ENCODE data around the gene POU2F2.
"Not testable (repeated sequence)": the region's sequence is repeated elsewhere in the genome, so short reads cannot be mapped to it uniquely, and the experiment has no call there.

Gene POU2F2

GRCh38 chr19:42124386-42124901 is 7.8 kb downstream of the POU2F2 start:
- no peak for DNase-seq

DNA sequence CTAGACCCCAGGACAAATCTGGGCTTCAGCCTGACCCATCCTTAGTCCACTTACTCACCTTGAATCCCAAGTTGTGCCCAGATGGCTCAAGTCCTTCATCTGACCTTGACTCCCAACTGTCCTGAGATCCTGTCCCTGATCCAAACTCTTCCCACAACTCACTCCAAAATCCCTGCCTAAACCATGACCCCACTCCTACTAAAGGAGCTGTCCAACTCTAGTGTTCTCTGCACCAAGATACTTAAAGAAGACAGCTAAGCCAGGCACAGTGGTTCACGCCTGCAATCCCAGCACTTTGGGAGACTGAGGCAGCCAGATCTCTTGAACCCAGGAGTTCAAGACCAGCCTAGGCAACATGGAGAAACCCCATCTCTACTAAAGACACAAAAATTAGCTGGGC is 8.5 kb downstream of the POU2F2 start:
- DNase-seq: no peak

- DNase-seq: peak; percentile 75
Observed at GRCh38 chr19:42122691-42123607, 9.3 kb downstream of the POU2F2 start.

DNA sequence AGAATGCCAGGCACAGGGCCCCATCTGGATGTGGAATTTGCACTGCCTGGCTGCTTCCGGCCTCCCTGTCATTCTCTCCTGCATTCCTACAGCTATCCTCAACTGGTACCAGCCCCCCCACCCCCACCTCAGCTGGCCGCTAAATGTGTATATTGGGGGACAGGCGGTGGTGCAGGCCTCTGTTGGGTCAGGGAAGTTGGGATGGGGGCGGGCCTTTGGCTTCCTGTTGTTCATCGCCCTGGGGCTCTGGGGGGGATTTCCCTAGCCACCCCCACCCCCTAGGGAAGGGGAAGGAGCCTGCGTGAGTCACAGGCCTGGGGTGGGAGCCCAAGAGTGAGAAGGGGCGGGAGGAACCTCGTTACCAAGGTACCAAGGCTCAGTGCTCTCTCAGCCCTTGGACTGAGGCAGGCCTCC is 10.6 kb downstream of the POU2F2 start:
- peak; percentile 89 for DNase-seq

GRCh38 chr19:42121036-42121621 is 11.1 kb downstream of the POU2F2 start:
- no peak for DNase-seq

DNA sequence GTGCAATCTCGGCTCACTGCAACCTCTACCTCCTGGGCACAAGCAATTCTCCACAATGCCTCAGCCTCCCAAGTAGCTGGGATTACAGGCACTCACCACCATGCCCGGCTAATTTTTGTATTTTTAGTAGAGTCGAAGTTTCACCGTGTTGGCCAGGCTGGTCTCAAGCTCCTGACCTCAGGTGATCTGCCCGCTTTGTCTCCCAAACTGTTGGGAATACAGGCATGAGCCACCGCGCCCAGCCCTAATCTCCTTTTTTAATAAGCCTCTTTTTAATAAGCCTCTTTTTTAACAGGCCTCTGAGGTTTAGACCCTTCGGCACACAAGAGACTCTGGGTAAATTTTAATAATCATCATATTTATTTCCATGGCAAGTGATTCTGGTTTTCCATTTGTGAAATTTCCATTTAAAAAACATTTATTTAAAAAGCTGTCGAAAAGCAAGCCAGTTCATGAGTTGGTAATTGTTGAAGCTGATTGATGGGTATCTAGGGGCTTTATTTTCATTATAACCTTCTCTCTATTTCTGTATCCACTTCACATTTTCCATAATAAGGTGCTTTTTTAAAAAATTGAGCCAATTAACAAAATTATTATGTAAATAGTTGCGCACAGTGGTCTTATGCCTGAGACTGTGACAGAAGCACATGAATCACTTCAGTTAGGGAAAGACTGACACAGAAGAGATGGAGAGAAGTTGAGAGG is 11.8 kb downstream of the POU2F2 start:
- no peak for DNase-seq

DNA sequence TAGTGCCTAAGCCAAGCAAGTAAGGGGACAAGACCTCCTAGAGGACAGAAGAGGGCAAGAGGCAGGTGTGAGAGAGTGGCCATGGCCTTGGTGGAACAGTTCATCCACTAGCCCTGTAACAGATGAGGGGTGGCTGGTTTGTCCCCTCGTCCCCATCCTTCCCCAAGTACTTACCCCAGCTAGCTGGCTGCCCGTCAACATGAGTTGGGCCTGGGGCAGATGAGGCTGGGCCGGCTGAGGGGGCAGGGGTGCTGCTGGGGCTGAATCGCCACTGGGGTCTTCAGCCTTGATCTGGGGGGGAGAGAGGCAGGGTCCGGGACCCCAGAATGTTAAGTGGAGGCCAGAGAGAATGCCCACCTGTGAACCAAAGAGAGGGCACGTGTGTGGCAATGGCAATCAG is 15.2 kb downstream of the POU2F2 start:
- DNase-seq: no peak

DNA sequence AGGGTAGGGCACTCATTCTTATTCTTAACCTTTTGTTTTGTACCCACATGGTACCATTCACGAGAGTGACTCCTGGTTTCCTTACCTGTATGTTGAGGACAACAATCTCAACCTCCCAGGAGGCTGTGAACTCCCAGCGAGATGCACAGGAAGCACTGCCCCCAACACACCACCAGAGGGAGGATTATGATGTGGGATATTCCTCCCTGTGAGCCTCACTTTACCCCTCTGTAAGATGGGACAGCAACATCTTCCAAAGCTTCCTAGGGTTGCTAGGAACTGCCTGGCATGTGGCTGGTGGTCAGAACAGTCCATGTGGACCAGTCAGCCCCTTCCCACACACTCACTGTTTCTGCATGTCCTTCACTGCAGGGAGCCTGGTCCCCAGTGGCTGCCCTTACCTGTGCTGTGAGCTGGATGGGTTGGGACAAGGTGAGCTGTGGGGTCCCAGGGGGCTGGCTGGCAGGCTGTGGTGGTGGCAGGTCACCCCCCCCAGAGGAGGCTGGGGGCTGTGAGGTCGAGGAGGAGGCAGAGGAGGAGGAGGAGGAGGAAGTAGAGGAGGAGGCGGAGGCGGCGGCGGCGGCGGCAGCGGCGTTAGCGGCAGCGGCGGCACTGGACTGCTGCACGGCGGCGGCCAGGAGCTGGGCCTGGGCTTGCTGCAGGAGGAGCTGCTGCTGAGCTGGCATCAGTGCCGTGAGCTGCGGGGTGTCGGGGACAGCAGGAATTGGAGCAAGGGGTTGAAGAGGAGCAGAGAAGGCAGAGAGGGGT is 15.8 kb downstream of the POU2F2 start:
- no peak for DNase-seq

GRCh38 chr19:42115705-42116104 is 16.5 kb downstream of the POU2F2 start:
- no peak for DNase-seq

GRCh38 chr19:42115219-42115618 is 17.0 kb downstream of the POU2F2 start:
- DNase-seq: no peak

GRCh38 chr19:42114412-42114811 is 17.8 kb downstream of the POU2F2 start:
- no peak for DNase-seq

DNA sequence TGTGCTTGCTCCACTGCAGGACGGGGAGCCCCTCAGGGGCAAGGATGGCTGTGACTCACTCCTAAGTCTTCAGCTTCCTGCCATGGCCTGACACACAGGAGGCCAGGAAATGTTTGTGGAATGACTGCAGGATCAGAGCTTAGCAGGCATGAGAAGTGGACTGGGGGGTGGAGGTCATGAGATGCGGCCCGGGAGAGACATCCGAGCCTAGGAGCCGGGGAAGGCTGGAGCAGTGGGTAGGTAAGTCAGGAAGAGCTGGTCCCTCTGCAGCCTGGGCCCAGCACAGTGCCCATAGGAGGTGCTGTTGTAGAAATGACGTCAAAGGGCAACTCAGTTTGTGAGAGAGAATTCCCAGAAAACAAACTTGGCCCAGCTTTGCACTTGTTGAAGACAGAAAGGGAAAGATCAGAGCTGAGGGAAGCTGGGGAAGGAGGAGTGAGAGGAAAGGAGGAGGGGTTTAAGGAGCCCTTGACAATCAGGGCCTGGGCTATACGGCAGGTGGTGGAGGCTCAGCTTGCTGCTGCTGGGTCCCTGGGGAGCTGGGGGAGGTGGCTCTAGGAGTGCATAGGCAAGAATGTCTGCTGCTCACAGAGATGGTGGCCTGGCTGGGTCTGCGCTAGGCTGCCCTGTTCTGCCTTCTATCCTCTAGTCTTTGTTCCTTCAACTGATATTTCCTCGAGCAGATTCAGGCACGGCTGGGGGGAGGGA is 18.5 kb downstream of the POU2F2 start:
- DNase-seq: no peak

DNA sequence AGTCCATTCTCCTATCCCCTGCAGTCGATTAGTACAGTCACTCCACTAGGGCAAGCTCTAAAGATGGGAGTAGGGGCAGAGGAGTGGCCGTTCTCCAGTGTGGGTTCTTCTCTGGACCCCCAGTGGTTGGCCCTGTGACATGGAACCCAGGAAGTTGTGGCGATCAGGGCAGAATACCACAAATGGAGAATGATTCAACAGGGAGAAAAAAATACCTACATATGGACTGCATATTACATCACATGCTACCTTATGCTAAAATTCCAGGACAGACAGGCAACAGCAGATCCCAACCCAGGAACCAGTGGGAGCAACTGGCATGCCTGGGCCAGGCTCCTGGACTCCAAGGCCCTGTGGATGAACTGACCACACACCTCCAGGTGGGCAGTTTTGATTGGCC is 20.4 kb downstream of the POU2F2 start:
- no peak for DNase-seq

DNA sequence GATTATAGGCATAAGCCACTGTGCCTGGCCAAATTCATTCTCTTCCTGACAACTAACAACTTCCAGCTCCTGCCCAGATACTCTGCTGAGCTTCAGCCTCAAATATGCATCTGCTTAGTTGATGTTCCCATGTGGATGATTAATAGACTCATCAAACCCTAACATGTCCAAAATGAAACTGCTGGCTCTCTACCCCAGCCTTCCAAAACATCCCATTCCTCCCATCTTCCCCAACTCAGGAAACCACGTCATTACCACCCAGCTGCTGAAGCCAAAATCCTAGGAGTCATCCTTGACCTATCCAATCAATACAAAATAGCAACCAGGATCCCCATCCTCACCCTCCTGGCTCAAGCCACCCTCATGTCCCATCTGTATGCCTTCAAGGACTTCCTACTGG is 20.9 kb downstream of the POU2F2 start:
- no peak for DNase-seq

DNA sequence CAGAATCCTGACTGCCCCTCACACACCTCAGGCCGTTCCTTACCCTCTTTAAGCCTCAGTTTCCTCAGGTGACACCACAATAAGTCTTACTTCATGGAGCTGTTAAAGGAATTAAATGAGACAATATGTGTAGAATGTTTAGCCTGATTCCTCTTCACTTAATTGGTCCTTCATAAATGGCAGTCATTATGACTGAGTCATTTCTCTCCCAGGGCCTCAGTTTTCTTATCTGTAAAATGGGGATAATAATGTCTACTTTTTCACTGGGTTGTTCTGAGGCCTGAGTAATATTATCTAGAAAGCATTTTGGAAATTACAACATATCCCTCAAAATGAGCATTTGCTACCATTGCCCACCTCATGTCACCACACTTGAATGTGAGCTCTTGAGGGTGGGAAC is 21.6 kb downstream of the POU2F2 start:
- DNase-seq: no peak

DNA sequence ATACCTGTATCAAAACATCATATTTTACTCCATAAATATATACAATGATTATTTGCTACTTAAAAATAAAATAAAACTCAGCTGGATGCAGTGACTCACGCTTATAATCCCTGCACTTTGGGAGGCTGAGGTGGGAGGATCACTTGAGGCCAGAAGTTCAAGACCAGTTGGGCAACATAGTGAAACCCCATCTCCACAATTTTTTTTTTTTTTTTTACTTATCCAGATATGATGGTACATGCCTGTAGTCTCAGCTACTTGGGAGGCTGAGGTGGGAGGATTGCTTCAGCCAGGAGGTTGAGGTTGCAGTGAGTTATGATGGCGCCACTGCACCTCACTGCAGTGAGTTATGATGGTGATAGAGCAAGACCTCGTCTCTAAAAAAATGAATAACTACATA is 22.4 kb downstream of the POU2F2 start:
- no peak for DNase-seq

DNA sequence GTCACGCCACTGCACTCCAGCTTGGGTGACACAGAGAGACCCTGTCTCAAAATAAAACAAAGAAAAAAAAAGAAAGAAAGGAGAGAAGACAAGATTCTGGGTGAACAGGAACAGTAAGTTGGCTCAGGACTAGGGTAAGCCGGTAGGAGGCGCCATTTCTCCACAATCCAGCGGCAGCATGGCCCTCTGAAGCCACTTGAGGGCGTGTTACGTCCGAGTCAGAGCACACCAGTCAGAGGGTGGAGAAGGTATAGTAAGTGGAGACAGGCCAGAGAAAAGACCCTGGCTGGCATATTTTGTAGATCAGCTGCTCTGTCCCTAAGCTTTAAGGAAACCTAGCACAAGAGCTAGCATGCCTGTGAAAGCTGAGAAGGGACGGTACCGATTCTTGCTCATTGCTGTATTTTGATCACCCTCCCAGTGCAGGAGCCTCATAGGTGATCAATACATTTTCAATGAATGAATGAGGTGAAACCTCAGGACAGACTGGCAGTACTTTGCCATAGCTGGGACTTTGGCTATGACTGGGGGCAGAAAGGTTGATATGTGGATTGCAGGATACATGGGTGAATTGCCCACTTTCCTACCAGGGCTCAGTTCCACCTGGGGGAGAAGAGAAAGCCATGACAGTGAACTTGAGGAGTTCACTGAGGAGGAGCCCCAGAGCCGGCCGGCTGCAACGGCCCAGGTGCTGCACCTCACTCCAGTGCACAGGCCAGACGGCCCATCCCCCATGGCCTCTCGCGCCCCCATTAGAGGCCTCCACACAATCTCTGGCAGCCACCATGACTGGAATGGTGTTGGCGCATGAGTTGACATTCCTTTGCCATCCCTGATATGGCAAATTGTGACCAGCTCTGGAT is 23.5 kb downstream of the POU2F2 start:
- DNase-seq: peak; percentile 91

GRCh38 chr19:42105368-42105767 is 26.9 kb downstream of the POU2F2 start:
- DNase-seq: peak; percentile 28

DNA sequence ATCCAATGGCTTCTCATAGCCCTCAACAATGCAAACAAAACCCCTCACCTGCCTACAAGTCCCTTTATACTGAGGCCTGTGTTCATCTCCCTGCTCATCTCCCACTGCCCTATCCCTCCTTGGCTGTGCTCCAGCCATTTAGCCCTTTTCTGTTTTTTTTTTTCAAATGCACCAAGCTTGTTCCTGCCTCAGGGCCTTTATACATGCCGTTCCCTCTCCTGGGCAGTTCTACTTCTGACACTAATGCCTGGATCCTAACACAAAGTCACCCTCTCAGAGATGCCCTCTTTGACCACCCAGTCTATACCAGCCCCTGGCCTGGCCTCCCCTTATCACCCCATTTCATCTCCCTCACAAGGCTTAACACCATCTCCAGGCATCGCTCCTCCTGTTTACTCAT is 29.4 kb downstream of the POU2F2 start:
- no peak for DNase-seq

GRCh38 chr19:42100241-42100640 is 32.0 kb downstream of the POU2F2 start:
- DNase-seq: not testable (repeated sequence)

DNA sequence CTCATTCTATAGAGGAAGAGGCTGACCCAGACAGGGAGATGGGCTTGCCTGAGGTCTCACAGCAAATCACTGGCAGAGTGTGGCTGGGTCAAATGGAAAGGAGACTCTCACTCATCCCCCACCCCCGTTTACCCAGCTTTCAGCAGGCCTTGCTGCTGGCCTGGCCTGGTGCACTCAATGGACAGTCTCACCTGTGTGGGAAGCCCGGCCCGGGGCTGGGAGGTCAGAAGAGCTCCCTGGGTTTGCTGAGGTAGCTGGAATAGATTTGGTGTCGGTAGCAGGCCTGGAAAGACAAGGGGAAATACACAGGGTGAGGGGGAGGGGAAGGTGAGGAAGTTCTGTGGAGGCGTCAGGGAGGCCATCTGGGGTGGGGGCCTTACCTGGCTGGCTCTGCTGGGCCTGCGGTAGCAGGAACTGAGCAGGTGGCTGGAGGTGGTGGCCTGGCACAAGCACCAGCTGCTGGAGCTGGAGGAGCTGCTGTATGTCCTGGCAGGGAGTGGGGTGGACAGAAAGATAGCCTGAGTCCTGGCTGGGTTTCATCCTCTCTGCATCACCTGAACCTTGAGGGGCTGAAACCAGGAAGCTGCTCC is 32.8 kb downstream of the POU2F2 start:
- DNase-seq: no peak
